Testis (tissue), 2 donors: ENCODE measurements around the gene HNRNPA3.

Source experiments
- POLR2A ChIP-seq: fragments of 450-650 bp; IDR thresholded peaks from one replicate; pipeline ENCODE4 v1.6.1; 2017; ENCODE audit warnings: antibody characterized with exemption, mild to moderate bottlenecking, moderate library complexity
- TF ChIP-seq, protein P1 (sequence below), 3 experiments: fragments of 450-650 bp in 2 of 3; fragments of 200-600 bp in 1 of 3; sonication (generic) in 1 of 3; IDR thresholded peaks; one replicate each; pipeline ENCODE4 v1.5.1; 2016 to 2019; ENCODE audit warnings: antibody characterized with exemption in 3 of 3, mild to moderate bottlenecking in 2 of 3, moderate library complexity in 1 of 3

DNA sequence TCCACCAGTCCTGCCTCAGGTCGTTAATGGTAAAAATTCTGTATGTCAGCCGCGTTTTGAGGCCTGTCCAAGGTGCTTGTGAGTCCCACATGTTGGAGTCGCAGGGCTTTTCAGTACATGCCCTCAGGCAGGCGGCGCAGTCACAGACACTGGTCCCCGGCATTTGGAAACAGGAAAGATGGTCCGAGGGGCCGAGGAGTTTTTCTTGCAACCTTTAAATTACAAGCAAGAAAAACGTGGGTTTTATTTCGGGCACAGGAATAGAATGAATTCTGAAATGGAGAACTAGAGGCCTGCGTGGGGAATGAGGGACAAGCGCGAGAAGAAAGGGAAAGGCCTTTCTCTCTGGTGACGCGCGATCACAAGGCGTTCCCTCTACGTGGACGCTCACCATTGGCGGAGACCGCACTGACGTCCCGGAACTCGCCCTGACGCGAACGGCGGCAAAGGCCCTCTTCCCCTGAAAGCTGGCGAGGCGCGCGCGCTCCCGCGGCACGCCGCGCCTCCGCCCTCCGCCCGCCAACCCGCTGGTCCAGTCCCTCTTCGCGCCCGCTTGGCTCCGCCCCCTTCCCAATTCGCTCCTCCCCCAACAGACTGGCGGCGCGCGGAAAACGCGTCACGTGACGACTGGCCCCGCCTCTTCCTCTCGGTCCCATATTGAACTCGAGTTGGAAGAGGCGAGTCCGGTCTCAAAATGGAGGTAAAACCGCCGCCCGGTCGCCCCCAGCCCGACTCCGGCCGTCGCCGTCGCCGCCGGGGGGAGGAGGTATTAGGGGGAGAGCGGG is at the start of gene HNRNPA3:
- peak; percentile 41 for TF ChIP-seq POLR2A
- TF ChIP-seq, protein P1, sequence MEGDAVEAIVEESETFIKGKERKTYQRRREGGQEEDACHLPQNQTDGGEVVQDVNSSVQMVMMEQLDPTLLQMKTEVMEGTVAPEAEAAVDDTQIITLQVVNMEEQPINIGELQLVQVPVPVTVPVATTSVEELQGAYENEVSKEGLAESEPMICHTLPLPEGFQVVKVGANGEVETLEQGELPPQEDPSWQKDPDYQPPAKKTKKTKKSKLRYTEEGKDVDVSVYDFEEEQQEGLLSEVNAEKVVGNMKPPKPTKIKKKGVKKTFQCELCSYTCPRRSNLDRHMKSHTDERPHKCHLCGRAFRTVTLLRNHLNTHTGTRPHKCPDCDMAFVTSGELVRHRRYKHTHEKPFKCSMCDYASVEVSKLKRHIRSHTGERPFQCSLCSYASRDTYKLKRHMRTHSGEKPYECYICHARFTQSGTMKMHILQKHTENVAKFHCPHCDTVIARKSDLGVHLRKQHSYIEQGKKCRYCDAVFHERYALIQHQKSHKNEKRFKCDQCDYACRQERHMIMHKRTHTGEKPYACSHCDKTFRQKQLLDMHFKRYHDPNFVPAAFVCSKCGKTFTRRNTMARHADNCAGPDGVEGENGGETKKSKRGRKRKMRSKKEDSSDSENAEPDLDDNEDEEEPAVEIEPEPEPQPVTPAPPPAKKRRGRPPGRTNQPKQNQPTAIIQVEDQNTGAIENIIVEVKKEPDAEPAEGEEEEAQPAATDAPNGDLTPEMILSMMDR (IDR thresholded peaks at IDR 0.05), result peak in 2 of 3 experiments; percentile 20 to 38
